ENCODE data around the gene TNFRSF12A. TPM values are rescaled to one million over a fixed set of nuclear protein-coding genes. Genes with fewer than 3 reads are reported as not detected.

The TNFRSF12A gene
- total RNA-seq, 1 donor from 2014 or later: 914 TPM

DNA sequence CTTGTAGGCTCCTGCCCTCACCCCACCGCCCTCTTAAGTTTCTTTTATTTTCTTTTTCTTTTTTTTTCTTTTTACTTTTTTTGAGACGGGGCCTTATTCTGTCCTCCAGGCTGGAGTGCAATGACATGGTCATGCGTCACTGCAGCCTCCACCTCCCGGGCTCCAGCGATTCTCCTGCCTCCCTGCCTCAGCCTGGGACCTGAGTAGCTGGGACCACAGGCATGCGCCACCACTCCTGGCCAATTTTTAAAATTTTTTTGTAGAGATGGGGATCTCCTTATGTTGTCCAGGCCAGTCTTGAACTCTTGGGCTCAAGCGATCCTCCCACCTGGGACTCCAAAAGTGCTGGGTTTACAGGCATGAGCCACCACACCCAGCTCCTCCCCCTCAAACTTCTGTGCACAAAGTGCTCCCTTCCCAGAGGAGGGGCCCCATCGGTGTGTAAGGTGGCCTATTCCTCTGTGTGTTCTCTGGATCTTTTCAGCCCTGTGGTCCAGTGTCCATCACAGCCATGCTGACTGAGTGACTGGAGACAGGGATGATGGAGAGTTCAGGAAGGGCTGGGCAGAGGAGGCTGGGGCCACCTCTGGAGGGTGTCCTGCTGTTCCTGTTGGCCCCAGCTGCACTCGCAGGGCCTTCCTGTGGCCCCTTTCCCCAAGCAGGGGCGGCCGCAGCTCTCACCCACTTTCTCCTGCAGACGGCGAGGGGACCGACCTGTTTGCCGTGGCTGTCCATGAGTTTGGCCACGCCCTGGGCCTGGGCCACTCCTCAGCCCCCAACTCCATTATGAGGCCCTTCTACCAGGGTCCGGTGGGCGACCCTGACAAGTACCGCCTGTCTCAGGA, 36.4 kb downstream of the TNFRSF12A start:
- TF ChIP-seq, protein P1, sequence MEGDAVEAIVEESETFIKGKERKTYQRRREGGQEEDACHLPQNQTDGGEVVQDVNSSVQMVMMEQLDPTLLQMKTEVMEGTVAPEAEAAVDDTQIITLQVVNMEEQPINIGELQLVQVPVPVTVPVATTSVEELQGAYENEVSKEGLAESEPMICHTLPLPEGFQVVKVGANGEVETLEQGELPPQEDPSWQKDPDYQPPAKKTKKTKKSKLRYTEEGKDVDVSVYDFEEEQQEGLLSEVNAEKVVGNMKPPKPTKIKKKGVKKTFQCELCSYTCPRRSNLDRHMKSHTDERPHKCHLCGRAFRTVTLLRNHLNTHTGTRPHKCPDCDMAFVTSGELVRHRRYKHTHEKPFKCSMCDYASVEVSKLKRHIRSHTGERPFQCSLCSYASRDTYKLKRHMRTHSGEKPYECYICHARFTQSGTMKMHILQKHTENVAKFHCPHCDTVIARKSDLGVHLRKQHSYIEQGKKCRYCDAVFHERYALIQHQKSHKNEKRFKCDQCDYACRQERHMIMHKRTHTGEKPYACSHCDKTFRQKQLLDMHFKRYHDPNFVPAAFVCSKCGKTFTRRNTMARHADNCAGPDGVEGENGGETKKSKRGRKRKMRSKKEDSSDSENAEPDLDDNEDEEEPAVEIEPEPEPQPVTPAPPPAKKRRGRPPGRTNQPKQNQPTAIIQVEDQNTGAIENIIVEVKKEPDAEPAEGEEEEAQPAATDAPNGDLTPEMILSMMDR (IDR thresholded peaks at IDR 0.05): no peak
- no peak for DNase-seq (ENCODE audit: low spot score in 2 of 2)
- Histone ChIP-seq H3K36me3 (no peaks in the 10 kb centered on the region), H3K27me3 (no peaks in the 10 kb centered on the region), H3K4me1 (peaks cover 5 to 12% of the 10 kb centered on the region in 2 donors), H3K27ac (no peak overlapping the region), H3K4me3 (no peak overlapping the region), H3K9me3 (no peaks in the 10 kb centered on the region)
- intact Hi-C loops (cut with DNase I): no loop called here

DNA sequence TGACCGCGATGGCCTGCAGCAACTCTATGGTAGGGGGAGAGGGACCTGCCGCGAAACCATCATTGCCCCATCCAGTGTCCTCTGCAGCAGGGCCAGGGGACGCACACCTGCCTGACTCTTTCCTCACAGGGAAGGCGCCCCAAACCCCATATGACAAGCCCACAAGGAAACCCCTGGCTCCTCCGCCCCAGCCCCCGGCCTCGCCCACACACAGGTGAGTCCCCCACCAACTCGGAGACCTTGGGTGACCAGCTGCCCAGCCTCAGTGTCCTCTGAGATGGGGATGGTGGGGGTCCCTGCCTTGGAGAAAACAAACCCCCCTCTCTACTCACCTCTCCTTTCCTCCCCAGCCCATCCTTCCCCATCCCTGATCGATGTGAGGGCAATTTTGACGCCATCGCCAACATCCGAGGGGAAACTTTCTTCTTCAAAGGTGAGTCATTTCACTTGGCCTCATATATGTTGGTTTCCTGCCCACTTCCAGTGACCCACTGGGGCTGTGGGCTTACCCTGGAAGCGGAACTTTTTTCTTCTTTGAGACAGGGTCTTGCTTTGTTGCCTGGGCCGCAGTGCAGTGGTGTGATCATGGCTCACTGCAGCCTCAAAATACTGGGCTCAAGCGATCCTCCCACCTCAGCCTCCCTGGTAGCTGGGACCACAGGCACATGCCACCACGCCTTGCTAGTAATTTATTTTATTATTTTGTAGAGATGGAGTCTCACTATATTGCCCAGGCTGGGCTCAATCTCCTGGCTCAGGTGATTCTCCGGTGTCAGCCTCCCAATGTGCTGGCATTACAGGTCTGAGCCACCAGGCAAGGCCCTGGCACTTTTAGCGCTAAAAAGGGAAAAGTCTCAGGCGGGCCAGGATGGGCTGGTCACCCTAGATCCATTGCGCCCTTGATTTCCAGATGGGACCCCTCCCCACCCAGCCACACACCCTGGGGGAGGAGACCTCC, 37.3 kb downstream of the TNFRSF12A start:
- Histone ChIP-seq H3K27me3 (no peaks in the 10 kb centered on the region), H3K4me1 (peaks cover 5 to 12% of the 10 kb centered on the region in 2 donors), H3K4me3 (peak overlapping the region in 1 of 2 donors; percentile 76), H3K36me3 (no peaks in the 10 kb centered on the region), H3K9me3 (no peaks in the 10 kb centered on the region), H3K27ac (no peak overlapping the region)
- TF ChIP-seq, protein P1 (IDR thresholded peaks at IDR 0.05): no peak
- DNase-seq (ENCODE audit: low spot score in 2 of 2): no peak
- intact Hi-C loops (cut with DNase I): loop anchor here (2.0 kb wide), 3 partner anchors 29 to 77 kb away; partner anchors contain the start of gene ZNF213

DNA sequence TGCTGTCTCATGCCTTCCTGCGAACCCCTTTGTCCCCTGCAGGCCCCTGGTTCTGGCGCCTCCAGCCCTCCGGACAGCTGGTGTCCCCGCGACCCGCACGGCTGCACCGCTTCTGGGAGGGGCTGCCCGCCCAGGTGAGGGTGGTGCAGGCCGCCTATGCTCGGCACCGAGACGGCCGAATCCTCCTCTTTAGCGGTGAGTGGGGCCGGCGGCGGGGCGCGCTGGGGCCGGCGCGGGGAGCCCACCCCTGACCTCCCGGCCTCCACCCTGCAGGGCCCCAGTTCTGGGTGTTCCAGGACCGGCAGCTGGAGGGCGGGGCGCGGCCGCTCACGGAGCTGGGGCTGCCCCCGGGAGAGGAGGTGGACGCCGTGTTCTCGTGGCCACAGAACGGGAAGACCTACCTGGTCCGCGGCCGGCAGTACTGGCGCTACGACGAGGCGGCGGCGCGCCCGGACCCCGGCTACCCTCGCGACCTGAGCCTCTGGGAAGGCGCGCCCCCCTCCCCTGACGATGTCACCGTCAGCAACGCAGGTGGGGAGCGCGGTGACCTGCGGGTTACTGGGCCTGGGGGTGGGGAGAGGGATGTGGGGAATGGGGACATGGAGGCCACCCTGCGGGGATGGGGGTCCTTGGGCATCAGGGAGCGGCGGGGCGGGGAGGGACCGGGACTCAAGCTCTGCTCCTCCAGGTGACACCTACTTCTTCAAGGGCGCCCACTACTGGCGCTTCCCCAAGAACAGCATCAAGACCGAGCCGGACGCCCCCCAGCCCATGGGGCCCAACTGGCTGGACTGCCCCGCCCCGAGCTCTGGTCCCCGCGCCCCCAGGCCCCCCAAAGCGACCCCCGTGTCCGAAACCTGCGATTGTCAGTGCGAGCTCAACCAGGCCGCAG, 38.2 kb downstream of the TNFRSF12A start:
- peak in 1 of 2 donors; percentile 75 for DNase-seq (ENCODE audit: low spot score in 2 of 2)
- H3K36me3 ChIP-seq: no peaks in the 10 kb centered on the region
- no peaks in the 10 kb centered on the region for H3K9me3 ChIP-seq
- no peaks in the 10 kb centered on the region for H3K27me3 ChIP-seq
- TF ChIP-seq, protein P1 (IDR thresholded peaks at IDR 0.05): no peak
- peaks cover 5 to 12% of the 10 kb centered on the region in 2 donors for H3K4me1 ChIP-seq
- peak overlapping the region; percentile 72 to 76 for H3K4me3 ChIP-seq
- intact Hi-C loops (cut with DNase I): loop anchor here (1.0 to 2.0 kb wide), 6 partner anchors 30 to 108 kb away; partner anchors contain the start of gene ZNF213
- peak overlapping the region in 1 of 2 donors; percentile 42 for H3K27ac ChIP-seq

DNA sequence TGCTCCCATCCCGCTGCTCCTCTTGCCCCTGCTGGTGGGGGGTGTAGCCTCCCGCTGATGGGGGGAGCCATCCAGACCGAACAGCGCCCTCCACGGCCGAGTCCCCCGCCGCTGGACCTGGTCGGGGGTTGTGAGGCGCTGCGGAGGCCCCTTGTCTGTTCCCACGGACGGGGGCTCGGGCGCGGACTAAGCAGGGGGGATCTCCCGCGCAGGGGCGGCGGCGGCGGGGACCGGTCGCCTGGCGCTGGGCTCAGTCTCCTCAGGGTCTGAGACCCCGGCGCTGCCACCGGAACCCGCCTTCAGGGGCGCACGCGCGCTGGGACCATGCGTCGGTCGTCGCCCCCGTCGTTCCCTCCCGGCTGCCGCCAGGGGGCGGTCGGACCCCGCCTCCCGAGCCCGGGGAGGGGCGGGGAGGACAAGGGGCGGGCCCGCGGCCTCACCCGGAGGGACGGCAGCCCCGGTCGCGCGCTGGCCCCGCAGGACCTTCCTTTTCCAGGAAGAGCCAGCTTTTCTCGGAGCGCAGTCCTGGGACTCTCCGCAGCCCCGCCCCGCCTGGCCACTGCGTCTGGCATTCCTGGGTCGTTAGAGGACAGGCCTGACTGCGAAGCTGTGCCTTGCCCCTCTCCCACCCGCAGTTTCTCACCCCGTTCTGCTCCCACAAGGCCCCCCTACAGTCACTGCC, 39.0 kb downstream of the TNFRSF12A start:
- Histone ChIP-seq H3K27me3 (no peaks in the 10 kb centered on the region), H3K4me1 (peaks cover 5 to 12% of the 10 kb centered on the region in 2 donors), H3K27ac (peak overlapping the region; percentile 12 to 42), H3K9me3 (no peaks in the 10 kb centered on the region), H3K36me3 (no peaks in the 10 kb centered on the region), H3K4me3 (peak overlapping the region; percentile 72 to 76)
- intact Hi-C loops (cut with DNase I): loop anchor here (1.0 to 2.0 kb wide), 6 partner anchors 30 to 107 kb away; partner anchors contain the start of gene ZNF213
- peak; percentile 39 to 92 for DNase-seq (ENCODE audit: low spot score in 2 of 2)
- TF ChIP-seq, protein P1 (IDR thresholded peaks at IDR 0.05): peak; percentile 77 to 98 (median 86)

Measured in ascending aorta (tissue), 2 donors.